ENCODE data around the gene SORBS1.

- TF ChIP-seq POLR2A (IDR thresholded peaks at IDR 0.05; ENCODE audit: low read depth, low read length) (no peak), FOS (IDR thresholded peaks at IDR 0.05; ENCODE audit: borderline replicate concordance, insufficient read depth, low read length) (no peak)
Measured at GRCh38 chr10:95331596-95332130, 229.5 kb downstream of the SORBS1 start.

All from endothelial cell of umbilical vein (primary cell).